GM12891 (cell line): ENCODE measurements around the gene OPRL1.
"Not testable (repeated sequence)": the region's sequence is repeated elsewhere in the genome, so short reads cannot be mapped to it uniquely, and the experiment has no call there.

Experiments
- PAX5 ChIP-seq: IDR thresholded peaks from 2 replicates; pipeline ENCODE4 v1.6.1; 2011; ENCODE audit warnings: low read length, moderate library complexity, mild to moderate bottlenecking; ENCODE audit not compliant: insufficient read depth, severe bottlenecking
- POLR2A ChIP-seq: IDR thresholded peaks from 2 replicates; pipeline ENCODE4 v1.6.1; 2011; ENCODE audit warnings: low read depth, low read length, control low read depth
- POLR2AphosphoS5 ChIP-seq: IDR thresholded peaks from 2 replicates; pipeline ENCODE4 v1.6.1; 2011; ENCODE audit warnings: low read depth, low read length, control low read depth
- SPI1 ChIP-seq: IDR thresholded peaks from 2 replicates; pipeline ENCODE4 v1.6.1; 2011; ENCODE audit warnings: low read depth, low read length, control low read depth
- TAF1 ChIP-seq: IDR thresholded peaks from 2 replicates; pipeline ENCODE4 v1.6.1; 2011; ENCODE audit warnings: low read depth, low read length, control low read depth

DNA sequence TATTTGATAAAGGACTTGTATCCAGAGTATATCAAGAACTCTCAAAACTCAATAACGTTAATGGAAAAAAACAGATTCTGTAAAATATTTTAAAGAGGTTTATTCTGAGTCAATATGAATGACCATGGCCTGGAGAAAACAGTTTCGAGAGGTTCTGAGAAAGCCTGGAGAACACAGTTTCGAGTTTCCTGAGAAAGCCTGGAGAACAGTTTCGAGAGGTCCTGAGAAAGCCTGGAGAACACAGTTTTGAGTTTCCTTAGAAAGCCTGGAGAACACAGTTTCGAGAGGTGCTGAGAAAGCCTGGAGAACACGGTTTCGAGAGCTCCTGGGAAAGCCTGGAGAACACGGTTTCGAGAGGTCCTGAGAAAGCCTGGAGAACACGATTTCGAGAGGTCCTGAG lies 43.0 kb downstream of the OPRL1 start:
- TF ChIP-seq TAF1, POLR2A, POLR2AphosphoS5, PAX5, SPI1: not testable (repeated sequence)
